ENCODE data around the gene NUP58.

DNA sequence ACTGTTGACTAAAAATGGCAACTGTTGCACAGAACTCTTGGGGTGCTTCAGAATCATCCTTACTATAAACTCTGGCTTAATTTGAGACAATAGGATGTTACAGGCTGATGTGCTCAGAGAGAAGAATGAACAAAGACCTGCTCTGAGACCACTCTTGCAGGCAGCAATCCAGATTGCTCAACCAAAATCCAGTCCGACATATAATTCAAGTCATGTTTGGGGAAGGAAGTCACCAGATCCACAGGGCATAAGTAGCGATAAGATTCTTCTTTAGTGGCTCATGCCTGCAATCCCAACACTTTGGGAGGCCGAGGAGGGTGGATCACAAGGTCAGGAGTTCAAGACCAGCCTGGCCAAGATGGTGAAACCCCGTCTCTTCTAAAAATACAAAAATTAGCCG lies 34.7 kb upstream of the NUP58 start:
- TF ChIP-seq, protein P1, sequence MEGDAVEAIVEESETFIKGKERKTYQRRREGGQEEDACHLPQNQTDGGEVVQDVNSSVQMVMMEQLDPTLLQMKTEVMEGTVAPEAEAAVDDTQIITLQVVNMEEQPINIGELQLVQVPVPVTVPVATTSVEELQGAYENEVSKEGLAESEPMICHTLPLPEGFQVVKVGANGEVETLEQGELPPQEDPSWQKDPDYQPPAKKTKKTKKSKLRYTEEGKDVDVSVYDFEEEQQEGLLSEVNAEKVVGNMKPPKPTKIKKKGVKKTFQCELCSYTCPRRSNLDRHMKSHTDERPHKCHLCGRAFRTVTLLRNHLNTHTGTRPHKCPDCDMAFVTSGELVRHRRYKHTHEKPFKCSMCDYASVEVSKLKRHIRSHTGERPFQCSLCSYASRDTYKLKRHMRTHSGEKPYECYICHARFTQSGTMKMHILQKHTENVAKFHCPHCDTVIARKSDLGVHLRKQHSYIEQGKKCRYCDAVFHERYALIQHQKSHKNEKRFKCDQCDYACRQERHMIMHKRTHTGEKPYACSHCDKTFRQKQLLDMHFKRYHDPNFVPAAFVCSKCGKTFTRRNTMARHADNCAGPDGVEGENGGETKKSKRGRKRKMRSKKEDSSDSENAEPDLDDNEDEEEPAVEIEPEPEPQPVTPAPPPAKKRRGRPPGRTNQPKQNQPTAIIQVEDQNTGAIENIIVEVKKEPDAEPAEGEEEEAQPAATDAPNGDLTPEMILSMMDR (IDR thresholded peaks at IDR 0.05), result no peak
- no peak for TF ChIP-seq POLR2A (IDR thresholded peaks at IDR 0.05)
